BE2C (cell line): ENCODE measurements around the gene TTLL13.
A peak's percentile ranks its signal among the peaks of the same experiment; 100 is the strongest.

Experiments used
- DNase-seq: peaks from one replicate; pipeline ENCODE4 v3.0.0-alpha.2; 2020
- H3K27me3 ChIP-seq: fragments of 250-450 bp; sonication (Bioruptor Pico); 2 replicates; pipeline ENCODE4 v1.5.1; 2020; ENCODE audit warnings: mild to moderate bottlenecking
- H3K36me3 ChIP-seq: fragments of 250-450 bp; sonication (Bioruptor Pico); 2 replicates; pipeline ENCODE4 v1.5.1; 2020; ENCODE audit warnings: mild to moderate bottlenecking
- H3K4me1 ChIP-seq: fragments of 250-450 bp; sonication (Bioruptor Pico); 2 replicates; pipeline ENCODE4 v1.5.1; 2020
- H3K4me3 ChIP-seq: 2 replicates; pipeline ENCODE4 v1.5.1; 2011; ENCODE audit warnings: low read depth, low read length
- H3K9me3 ChIP-seq: fragments of 250-450 bp; sonication (Bioruptor Pico); 2 replicates; pipeline ENCODE4 v1.5.1; 2020
- CTCF ChIP-seq: IDR thresholded peaks from 2 replicates; pipeline ENCODE4 v1.5.1; 2012; ENCODE audit warnings: mild to moderate bottlenecking, low read depth, low read length

TTLL13 gene

DNA sequence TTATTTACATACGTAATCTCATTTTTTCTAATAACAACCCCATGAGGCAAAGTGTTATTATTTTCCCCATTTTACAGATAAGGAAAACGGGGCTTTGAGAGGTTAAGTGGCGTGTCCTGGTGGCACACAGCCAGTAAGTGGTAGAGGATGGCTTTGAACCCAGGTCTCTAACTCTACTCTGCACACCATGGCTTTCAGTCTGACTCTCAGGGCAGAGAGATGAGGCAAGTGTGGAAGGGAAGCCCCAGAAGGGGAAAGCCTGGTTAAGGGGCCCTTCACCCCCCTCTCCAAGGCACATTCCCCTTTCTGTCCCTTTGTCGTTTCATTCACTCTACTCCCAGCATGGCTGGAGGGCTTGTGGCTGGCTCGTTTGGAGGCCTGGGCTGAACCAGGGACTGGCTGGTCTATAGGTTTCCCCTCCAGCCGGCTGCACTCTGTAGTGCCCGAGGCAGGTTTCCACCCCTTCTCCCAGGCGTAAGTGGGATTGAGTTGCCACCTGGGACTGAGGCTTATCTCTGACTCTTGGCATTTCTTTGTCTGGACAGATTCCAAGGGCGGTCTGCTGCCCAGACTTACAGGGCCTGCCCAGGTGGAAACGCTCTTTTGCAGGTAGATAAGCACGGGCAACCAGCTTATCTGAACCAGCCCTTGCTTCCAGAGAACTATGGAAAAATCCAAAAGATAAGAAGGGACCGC lies 36.1 kb upstream of the TTLL13 start:
- H3K36me3 ChIP-seq = no peaks in the 10 kb centered on the region
- H3K27me3 ChIP-seq = no peaks in the 10 kb centered on the region
- no peaks in the 10 kb centered on the region for H3K9me3 ChIP-seq
- H3K4me3 ChIP-seq = no peak overlapping the region
- no peak for TF ChIP-seq CTCF
- peak; percentile 85 for DNase-seq
- peaks cover 24% of the 10 kb centered on the region for H3K4me1 ChIP-seq

- no peaks in the 10 kb centered on the region for H3K9me3 ChIP-seq
- H3K36me3 ChIP-seq = no peaks in the 10 kb centered on the region
- DNase-seq = no peak
- H3K4me3 ChIP-seq = no peak overlapping the region
- no peaks in the 10 kb centered on the region for H3K27me3 ChIP-seq
- peaks cover 24% of the 10 kb centered on the region for H3K4me1 ChIP-seq
- TF ChIP-seq CTCF = no peak
Observed at GRCh38 chr15:90213818-90214204, 35.5 kb upstream of the TTLL13 start.

DNA sequence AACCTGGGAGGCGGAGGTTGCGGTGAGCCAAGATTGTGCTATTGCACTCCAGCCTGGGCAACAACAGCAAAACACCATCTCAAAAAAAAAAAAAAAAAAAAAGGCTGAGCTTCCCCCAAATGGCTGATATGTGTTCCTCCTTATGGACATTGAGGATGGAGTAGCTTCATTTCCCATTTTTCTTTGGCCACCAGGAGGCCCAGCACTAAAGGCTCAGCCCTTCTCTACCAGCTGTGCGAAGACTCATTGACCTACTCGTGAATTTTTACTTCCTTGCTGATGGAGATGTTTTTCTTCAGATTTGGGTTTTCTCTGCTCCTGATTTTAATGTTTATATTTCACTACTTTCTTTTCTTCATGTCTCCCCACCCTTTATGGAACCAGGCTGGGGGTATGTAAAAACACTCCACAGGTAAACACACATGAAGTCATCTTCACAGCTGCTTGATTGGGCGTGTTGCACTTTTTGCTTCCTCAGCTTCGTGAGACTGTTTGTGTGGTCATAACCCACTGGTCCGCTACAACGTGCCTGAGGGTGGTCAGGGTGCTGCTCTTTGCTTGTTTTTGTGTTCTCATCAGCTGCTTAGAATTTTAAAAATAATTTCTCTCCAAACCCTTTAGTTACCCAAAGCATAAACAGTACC lies 34.7 kb upstream of the TTLL13 start:
- H3K36me3 ChIP-seq = no peaks in the 10 kb centered on the region
- peak; percentile 50 for TF ChIP-seq CTCF

GRCh38 chr15:90217671-90218394 lies 31.5 kb upstream of the TTLL13 start:
- H3K4me3 ChIP-seq = no peak overlapping the region
- H3K9me3 ChIP-seq = no peaks in the 10 kb centered on the region
- DNase-seq = no peak
- no peaks in the 10 kb centered on the region for H3K36me3 ChIP-seq
- no peak for TF ChIP-seq CTCF
- H3K4me1 ChIP-seq = peaks cover 18% of the 10 kb centered on the region
- H3K27me3 ChIP-seq = no peaks in the 10 kb centered on the region

More for the DNA sequence above, 34.7 kb upstream of the TTLL13 start:
- DNase-seq = no peak
- Histone ChIP-seq H3K27me3 (no peaks in the 10 kb centered on the region), H3K9me3 (no peaks in the 10 kb centered on the region), H3K4me1 (peaks cover 28% of the 10 kb centered on the region), H3K4me3 (no peak overlapping the region)

DNA sequence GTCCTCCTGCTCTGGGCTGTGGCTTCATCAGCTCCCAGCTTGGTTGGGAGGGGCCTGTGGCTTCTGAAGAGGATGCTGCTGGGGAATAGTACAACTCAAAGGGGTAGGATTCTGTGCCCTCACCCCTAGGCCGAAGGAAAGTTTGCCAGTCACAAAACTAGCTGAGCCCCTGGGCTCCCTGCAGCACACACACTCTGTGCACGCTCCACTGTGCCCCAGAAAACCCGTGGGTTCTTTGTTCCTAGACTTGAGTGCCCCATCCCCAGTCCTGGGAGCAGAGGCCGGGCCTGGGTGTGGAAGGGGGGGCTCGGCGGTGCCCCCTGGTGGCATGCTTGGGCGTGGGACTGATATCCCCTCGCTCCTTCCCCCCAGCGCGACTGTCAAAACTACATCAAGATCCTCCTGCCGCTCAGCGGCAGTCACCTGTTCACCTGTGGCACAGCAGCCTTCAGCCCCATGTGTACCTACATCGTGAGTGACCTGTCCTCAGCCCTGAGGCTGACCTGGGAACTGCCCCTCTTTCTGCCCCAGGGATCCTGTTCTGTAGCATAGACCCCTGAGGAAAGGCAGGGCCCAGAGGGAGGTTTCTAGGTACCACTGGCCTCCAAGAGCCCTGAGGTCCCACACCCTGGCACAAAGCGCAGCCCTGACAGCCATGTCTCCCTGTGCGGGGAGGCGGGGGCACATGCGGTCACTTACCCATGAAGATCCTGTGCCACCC lies 29.8 kb upstream of the TTLL13 start:
- H3K36me3 ChIP-seq = no peaks in the 10 kb centered on the region; the same call in 1 of the 2 replicates
- H3K9me3 ChIP-seq = no peaks in the 10 kb centered on the region
- peaks cover 11% of the 10 kb centered on the region for H3K4me1 ChIP-seq
- DNase-seq = peak; percentile 79
- H3K4me3 ChIP-seq = no peak overlapping the region
- peak; percentile 85 for TF ChIP-seq CTCF
- no peaks in the 10 kb centered on the region for H3K27me3 ChIP-seq
